Gastrocnemius medialis (tissue), 4 donors: Measurements from ENCODE around the gene RIPK4. TPM values are rescaled to one million over a fixed set of nuclear protein-coding genes. Genes with fewer than 3 reads are reported as not detected.

ENCODE experiments used
- ATAC-seq, 2 donors: fragments of 150-250 bp; one replicate each; pipeline ENCODE4 v1.9.1; 2016
- DNase-seq, 2 donors: peaks; one replicate each; pipeline ENCODE4 v3.0.0-alpha.2; 2019
- H3K27ac ChIP-seq, 4 donors: fragments of 200-600 bp; sonication (generic); 1 replicate in 1 of 4; 2 replicates in 3 of 4; pipeline ENCODE4 v1.5.1; 2016 to 2018; ENCODE audit warnings: mild to moderate bottlenecking in 2 of 4, moderate library complexity in 1 of 4
- H3K27me3 ChIP-seq, 3 donors: fragments of 200-600 bp; sonication (generic) in 2 of 3; 1 replicate in 1 of 3; 2 replicates in 2 of 3; pipeline versions ENCODE4 v1.5.1 to v1.6.0; 2016 to 2019; ENCODE audit warnings: mild to moderate bottlenecking in 1 of 3, moderate library complexity in 1 of 3
- H3K36me3 ChIP-seq, 2 donors: fragments of 200-600 bp; sonication (generic) in 1 of 2; one replicate each; pipeline ENCODE4 v1.5.1; 2017 to 2018
- H3K4me1 ChIP-seq, 2 donors: fragments of 200-600 bp; sonication (generic) in 1 of 2; one replicate each; pipeline ENCODE4 v1.5.1; 2016 to 2017; ENCODE audit warnings: mild to moderate bottlenecking in 2 of 2
- H3K4me3 ChIP-seq, 4 donors: fragments of 200-600 bp; sonication (generic) in 3 of 4; 1 replicate in 1 of 4; 2 replicates in 3 of 4; pipeline ENCODE4 v1.5.1; 2016 to 2019; ENCODE audit warnings: mild to moderate bottlenecking in 2 of 4
- H3K9me3 ChIP-seq, 3 donors: fragments of 200-600 bp; sonication (generic) in 2 of 3; 1 replicate in 1 of 3; 2 replicates in 2 of 3; pipeline ENCODE4 v1.5.1; 2016 to 2019
- POLR2A ChIP-seq, 2 donors: fragments of 450-650 bp; IDR thresholded peaks; one replicate each; pipeline ENCODE4 v1.6.1; 2017; ENCODE audit warnings: antibody characterized with exemption in 2 of 2, mild to moderate bottlenecking in 2 of 2, moderate library complexity in 2 of 2
- in situ Hi-C, 4 donors: fragments of 200-750 bp; cut with MboI; loops; one replicate each; pipeline versions ENCODE4 v1.15.0 to v1.8.0; 2017; ENCODE audit warnings: low sequenced_read_pairs in 4 of 4
- intact Hi-C: fragments of 100-400 bp; cut with DNase I; formaldehyde crosslinking; loops from one replicate; pipeline ENCODE4 v1.15.1; 2023; ENCODE audit warnings: low total_unique reads
- total RNA-seq, 4 donors: library from RNA; depleted of rRNA; stranded (reverse); fragments of >200 nt; gene quantifications; one replicate each; pipeline versions ENCODE4 v1.1.0 to v1.2.3, GENCODE V29; 2016
- TF ChIP-seq, protein P1 (sequence below), 5 experiments: fragments of 450-650 bp in 3 of 5; fragments of 200-600 bp in 2 of 5; sonication (generic) in 2 of 5; IDR thresholded peaks in 4 of 5; conservative IDR thresholded peaks in 1 of 5; 1 replicate in 4 of 5; 2 replicates in 1 of 5; pipeline ENCODE4 v1.5.1; 2016 to 2019; ENCODE audit warnings: antibody characterized with exemption in 5 of 5, mild to moderate bottlenecking in 3 of 5, moderate library complexity in 3 of 5

RIPK4 gene
- total RNA-seq, 4 donors from 2014 or later: 0.04 to 0.07 TPM; not detected in 2

DNA sequence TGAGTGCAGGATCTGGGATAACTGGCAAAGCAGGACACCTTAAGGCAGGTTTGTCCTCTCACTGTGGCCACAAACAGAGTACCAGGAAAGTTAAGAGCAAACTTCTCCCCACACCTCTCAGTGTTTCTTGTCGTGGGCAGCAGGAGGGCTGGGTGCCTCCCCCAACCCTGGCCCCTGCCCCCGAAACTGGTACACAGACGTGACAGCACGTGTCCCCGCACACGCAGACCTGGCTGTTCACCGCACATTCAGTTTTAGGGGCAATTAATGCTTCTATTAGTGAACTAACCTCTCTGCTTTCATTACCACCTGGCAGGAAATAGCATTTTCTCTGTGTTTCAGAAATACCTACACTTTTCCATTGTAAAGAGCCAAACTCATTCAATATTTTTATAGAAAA is 32.9 kb upstream of the RIPK4 start:
- in situ Hi-C loops (loop anchor here in 1 of 4 donors (25.0 kb wide), 1 partner anchor 313 kb away; no protein-coding TSS in a partner anchor), intact Hi-C loops (no loop called here)
- Histone ChIP-seq H3K4me3 (no peak overlapping the region), H3K9me3 (no peaks in the 10 kb centered on the region), H3K27me3 (no peaks in the 10 kb centered on the region), H3K27ac (no peak overlapping the region), H3K36me3 (peaks cover 0 to 26% of the 10 kb centered on the region in 2 donors), H3K4me1 (peaks cover 7 to 10% of the 10 kb centered on the region in 2 donors)
- no peak for TF ChIP-seq POLR2A (IDR thresholded peaks at IDR 0.05)
- TF ChIP-seq, protein P1, sequence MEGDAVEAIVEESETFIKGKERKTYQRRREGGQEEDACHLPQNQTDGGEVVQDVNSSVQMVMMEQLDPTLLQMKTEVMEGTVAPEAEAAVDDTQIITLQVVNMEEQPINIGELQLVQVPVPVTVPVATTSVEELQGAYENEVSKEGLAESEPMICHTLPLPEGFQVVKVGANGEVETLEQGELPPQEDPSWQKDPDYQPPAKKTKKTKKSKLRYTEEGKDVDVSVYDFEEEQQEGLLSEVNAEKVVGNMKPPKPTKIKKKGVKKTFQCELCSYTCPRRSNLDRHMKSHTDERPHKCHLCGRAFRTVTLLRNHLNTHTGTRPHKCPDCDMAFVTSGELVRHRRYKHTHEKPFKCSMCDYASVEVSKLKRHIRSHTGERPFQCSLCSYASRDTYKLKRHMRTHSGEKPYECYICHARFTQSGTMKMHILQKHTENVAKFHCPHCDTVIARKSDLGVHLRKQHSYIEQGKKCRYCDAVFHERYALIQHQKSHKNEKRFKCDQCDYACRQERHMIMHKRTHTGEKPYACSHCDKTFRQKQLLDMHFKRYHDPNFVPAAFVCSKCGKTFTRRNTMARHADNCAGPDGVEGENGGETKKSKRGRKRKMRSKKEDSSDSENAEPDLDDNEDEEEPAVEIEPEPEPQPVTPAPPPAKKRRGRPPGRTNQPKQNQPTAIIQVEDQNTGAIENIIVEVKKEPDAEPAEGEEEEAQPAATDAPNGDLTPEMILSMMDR (IDR thresholded peaks at IDR 0.05 in 4 of 5, conservative IDR thresholded peaks at IDR 0.05 in 1 of 5): no peak
- ATAC-seq (no peak), DNase-seq (no peak)

DNA sequence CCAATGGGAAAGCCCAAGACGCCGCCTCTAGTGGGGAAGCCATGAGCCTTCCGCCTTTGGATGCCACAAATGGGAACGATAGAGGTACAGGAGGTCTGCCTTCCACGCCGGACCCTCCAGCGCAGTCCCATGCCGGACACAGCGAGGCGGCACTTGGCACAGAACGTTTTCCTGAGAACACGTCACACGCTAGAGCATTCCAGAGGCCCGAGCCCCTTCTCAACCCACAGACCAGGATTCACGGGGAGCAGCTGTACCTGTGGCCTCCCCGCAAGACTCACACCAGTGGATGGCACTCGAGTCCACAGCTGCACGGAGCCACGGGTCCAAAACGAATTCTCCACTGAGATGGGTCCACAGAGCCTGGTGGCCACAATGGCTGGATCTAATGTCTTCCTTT is 31.5 kb upstream of the RIPK4 start:
- Histone ChIP-seq H3K27ac (no peak overlapping the region), H3K4me3 (no peak overlapping the region), H3K36me3 (peaks cover 0 to 26% of the 10 kb centered on the region in 2 donors), H3K9me3 (no peaks in the 10 kb centered on the region), H3K27me3 (no peaks in the 10 kb centered on the region), H3K4me1 (peaks cover 6 to 10% of the 10 kb centered on the region in 2 donors)
- DNase-seq (no peak), ATAC-seq (no peak)
- no peak for TF ChIP-seq POLR2A (IDR thresholded peaks at IDR 0.05)
- TF ChIP-seq, protein P1 (IDR thresholded peaks at IDR 0.05 in 4 of 5, conservative IDR thresholded peaks at IDR 0.05 in 1 of 5): no peak
- intact Hi-C loops (no loop called here), in situ Hi-C loops (no loop called here)

DNA sequence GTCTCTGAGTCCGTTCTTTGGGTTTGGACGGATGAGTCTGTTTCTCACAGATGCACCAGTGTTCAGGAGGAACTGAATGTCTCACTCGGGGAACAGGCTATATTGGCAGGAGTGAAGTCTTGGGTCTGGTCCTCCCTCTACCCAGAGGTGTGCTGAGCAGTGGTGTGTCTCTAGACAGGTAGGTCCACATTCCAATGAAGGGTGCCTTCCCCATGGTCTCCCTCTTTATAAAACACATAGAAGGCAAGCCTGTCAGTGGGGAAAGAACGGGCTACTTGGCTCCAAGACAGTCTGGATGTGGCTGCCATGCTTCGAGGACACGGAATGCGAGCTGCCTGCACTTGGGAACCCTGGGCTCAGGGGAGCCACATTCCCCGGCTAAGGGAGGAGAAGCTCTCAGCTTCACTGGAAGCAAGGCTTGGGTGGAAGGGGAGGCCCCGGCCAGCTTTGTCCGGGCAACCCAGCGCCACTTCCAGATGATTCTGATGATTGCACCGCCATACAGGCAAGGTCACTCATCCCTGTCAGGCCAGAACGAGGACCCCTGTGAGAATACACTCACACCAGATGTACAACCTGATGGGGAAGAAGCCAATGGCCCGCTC is 29.7 kb upstream of the RIPK4 start:
- ATAC-seq (no peak), DNase-seq (no peak)
- Histone ChIP-seq H3K9me3 (peaks cover 0 to 5% (median 0%) of the 10 kb centered on the region in 3 donors), H3K27me3 (no peaks in the 10 kb centered on the region), H3K36me3 (peaks cover 0 to 24% of the 10 kb centered on the region in 2 donors), H3K4me1 (no peaks in the 10 kb centered on the region), H3K27ac (no peak overlapping the region), H3K4me3 (no peak overlapping the region)
- in situ Hi-C loops: no loop called here
- no peak for TF ChIP-seq POLR2A (IDR thresholded peaks at IDR 0.05)
- TF ChIP-seq, protein P1 (IDR thresholded peaks at IDR 0.05 in 4 of 5, conservative IDR thresholded peaks at IDR 0.05 in 1 of 5): no peak
- intact Hi-C loops: no loop called here

DNA sequence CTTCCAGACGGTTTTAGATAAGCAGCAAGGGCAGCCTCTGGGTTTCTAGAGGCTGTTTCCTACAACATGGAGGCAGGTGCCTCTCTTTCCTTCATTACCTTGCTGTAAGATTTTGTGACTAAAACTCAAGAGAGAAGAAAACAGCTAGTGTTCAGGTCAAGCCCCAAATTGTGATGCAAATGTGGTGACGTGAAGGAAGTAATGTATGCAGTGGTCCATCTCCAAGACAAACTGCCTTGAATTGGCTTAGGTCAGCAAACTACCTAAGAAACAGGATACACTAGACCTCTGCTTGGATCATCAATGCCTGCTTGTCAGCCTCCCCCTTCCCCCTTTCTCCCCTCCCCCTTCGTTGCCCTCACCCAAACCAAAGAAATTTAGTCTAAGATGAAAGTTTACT is 28.9 kb upstream of the RIPK4 start:
- ATAC-seq (no peak), DNase-seq (no peak)
- intact Hi-C loops: no loop called here
- no peak overlapping the region for H3K27ac ChIP-seq
- in situ Hi-C loops: no loop called here
- no peaks in the 10 kb centered on the region for H3K27me3 ChIP-seq
- peaks cover 0 to 16% of the 10 kb centered on the region in 2 donors for H3K36me3 ChIP-seq
- TF ChIP-seq POLR2A (IDR thresholded peaks at IDR 0.05): no peak
- TF ChIP-seq, protein P1 (IDR thresholded peaks at IDR 0.05 in 4 of 5, conservative IDR thresholded peaks at IDR 0.05 in 1 of 5): no peak
- peaks cover 0 to 5% (median 0%) of the 10 kb centered on the region in 3 donors for H3K9me3 ChIP-seq
- H3K4me1 ChIP-seq: no peaks in the 10 kb centered on the region
- no peak overlapping the region for H3K4me3 ChIP-seq

DNA sequence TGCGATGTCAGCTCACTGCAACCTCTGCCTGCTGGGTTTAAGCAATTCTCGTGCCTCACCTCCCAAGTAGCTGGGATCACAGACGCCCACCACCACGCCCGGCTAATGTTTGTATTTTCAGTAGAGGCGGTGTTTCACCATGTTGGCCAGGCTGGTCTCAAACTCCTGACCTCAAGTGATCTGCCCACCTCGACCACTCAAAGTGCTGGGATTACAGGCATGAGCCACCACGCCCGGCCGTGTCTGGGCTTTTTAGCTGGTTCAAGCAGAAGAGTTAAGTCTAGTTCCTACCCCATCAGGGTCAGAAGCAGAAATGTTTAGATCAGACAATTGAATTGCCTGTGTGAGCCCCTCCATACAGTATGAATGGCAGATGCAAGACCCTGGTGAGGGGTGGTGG is 27.7 kb upstream of the RIPK4 start:
- Histone ChIP-seq H3K27me3 (no peaks in the 10 kb centered on the region), H3K4me3 (no peak overlapping the region), H3K9me3 (peaks cover 0 to 5% (median 0%) of the 10 kb centered on the region in 3 donors), H3K4me1 (no peaks in the 10 kb centered on the region), H3K27ac (no peak overlapping the region), H3K36me3 (peaks cover 0 to 7% of the 10 kb centered on the region in 2 donors)
- DNase-seq: no peak
- intact Hi-C loops (no loop called here), in situ Hi-C loops (no loop called here)
- TF ChIP-seq, protein P1 (IDR thresholded peaks at IDR 0.05 in 4 of 5, conservative IDR thresholded peaks at IDR 0.05 in 1 of 5): no peak
- no peak for TF ChIP-seq POLR2A (IDR thresholded peaks at IDR 0.05)
- no peak for ATAC-seq
